ENCODE measurements around the gene DSG3.
"Not testable (repeated sequence)": the region's sequence is repeated elsewhere in the genome, so short reads cannot be mapped to it uniquely, and the experiment has no call there.

DSG3 gene

GRCh38 chr18:31490833-31491232 is 43.3 kb downstream of the DSG3 start:
- no peaks in the 10 kb centered on the region for H3K4me1 ChIP-seq
- in situ Hi-C loops (cut with MboI; ENCODE audit: low sequenced_read_pairs), result no loop called here
- no peaks in the 10 kb centered on the region for H3K36me3 ChIP-seq (replicated peaks)
- peaks cover 3% of the 10 kb centered on the region; the same call in 1 of the 2 replicates for H3K27me3 ChIP-seq (ENCODE audit: low read depth)
- no peak overlapping the region for H3K4me3 ChIP-seq
- DNase-seq (ENCODE audit: low spot score in 2 of 2), result no peak
- no peaks in the 10 kb centered on the region for H3K9me3 ChIP-seq

- Histone ChIP-seq H3K27me3 (ENCODE audit: low read depth) (peaks cover 3% of the 10 kb centered on the region; the same call in 1 of the 2 replicates), H3K36me3 (replicated peaks) (no peaks in the 10 kb centered on the region), H3K4me3 (no peak overlapping the region), H3K4me1 (no peaks in the 10 kb centered on the region), H3K9me3 (no peaks in the 10 kb centered on the region)
- in situ Hi-C loops (cut with MboI; ENCODE audit: low sequenced_read_pairs), result no loop called here
- DNase-seq (ENCODE audit: low spot score in 2 of 2), result no peak
Measured at GRCh38 chr18:31491586-31491985, 44.0 kb downstream of the DSG3 start.

GRCh38 chr18:31492671-31493070 is 45.1 kb downstream of the DSG3 start:
- in situ Hi-C loops (cut with MboI; ENCODE audit: low sequenced_read_pairs), result no loop called here
- Histone ChIP-seq H3K4me3 (no peak overlapping the region), H3K4me1 (no peaks in the 10 kb centered on the region), H3K9me3 (no peaks in the 10 kb centered on the region), H3K36me3 (replicated peaks) (no peaks in the 10 kb centered on the region), H3K27me3 (ENCODE audit: low read depth) (peaks cover 3% of the 10 kb centered on the region; the same call in 1 of the 2 replicates)
- DNase-seq (ENCODE audit: low spot score in 2 of 2), result no peak

GRCh38 chr18:31493171-31493570 is 45.6 kb downstream of the DSG3 start:
- Histone ChIP-seq H3K36me3 (replicated peaks) (no peaks in the 10 kb centered on the region), H3K27me3 (ENCODE audit: low read depth) (peaks cover 3% of the 10 kb centered on the region; the same call in 1 of the 2 replicates), H3K4me3 (no peak overlapping the region), H3K9me3 (no peaks in the 10 kb centered on the region), H3K4me1 (no peaks in the 10 kb centered on the region)
- no peak for DNase-seq (ENCODE audit: low spot score in 2 of 2)
- in situ Hi-C loops (cut with MboI; ENCODE audit: low sequenced_read_pairs), result no loop called here

- Histone ChIP-seq H3K4me3 (no peak overlapping the region), H3K9me3 (no peaks in the 10 kb centered on the region), H3K27me3 (ENCODE audit: low read depth) (peaks cover 3% of the 10 kb centered on the region; the same call in 1 of the 2 replicates), H3K36me3 (replicated peaks) (no peaks in the 10 kb centered on the region), H3K4me1 (no peaks in the 10 kb centered on the region; the same call in 1 of the 2 replicates)
- no peak for DNase-seq (ENCODE audit: low spot score in 2 of 2)
- in situ Hi-C loops (cut with MboI; ENCODE audit: low sequenced_read_pairs), result no loop called here
Measured at GRCh38 chr18:31493941-31494340, 46.4 kb downstream of the DSG3 start.

- H3K9me3 ChIP-seq; H3K36me3 ChIP-seq (replicated peaks); DNase-seq (ENCODE audit: low spot score in 2 of 2); H3K27me3 ChIP-seq (ENCODE audit: low read depth); H3K4me1 ChIP-seq; in situ Hi-C loops (cut with MboI; ENCODE audit: low sequenced_read_pairs); H3K4me3 ChIP-seq: not testable (repeated sequence)
Measured at GRCh38 chr18:31494705-31495244, 47.2 kb downstream of the DSG3 start.

- Histone ChIP-seq H3K36me3 (replicated peaks) (0 out of 2 replicates have a peak, but pooled peaks cover 4% of the 10 kb centered on the region), H3K27me3 (ENCODE audit: low read depth) (no peaks in the 10 kb centered on the region), H3K4me1 (peaks cover 9% of the 10 kb centered on the region; the same call in 1 of the 2 replicates), H3K9me3 (no peaks in the 10 kb centered on the region), H3K4me3 (peak overlapping the region; percentile 71)
- DNase-seq (ENCODE audit: low spot score in 2 of 2), result no peak
- in situ Hi-C loops (cut with MboI; ENCODE audit: low sequenced_read_pairs), result no loop called here
Measured at GRCh38 chr18:31497404-31497835, 49.9 kb downstream of the DSG3 start.

GRCh38 chr18:31497836-31498573 is 50.5 kb downstream of the DSG3 start, which contains the start of gene DSG2:
Gene DSG2, plus strand, starts transcription at chr18:31498177. Its CDS starts 75 bp downstream, at chr18:31498252.
- Histone ChIP-seq H3K4me1 (peaks cover 9% of the 10 kb centered on the region; the same call in 1 of the 2 replicates), H3K27me3 (ENCODE audit: low read depth) (no peaks in the 10 kb centered on the region), H3K9me3 (no peaks in the 10 kb centered on the region), H3K36me3 (replicated peaks) (0 out of 2 replicates have a peak, but pooled peaks cover 4% of the 10 kb centered on the region), H3K4me3 (peak within 1 kb of the TSS; percentile 71)
- peak; percentile 19 to 82 for DNase-seq (ENCODE audit: low spot score in 2 of 2)
- in situ Hi-C loops (cut with MboI; ENCODE audit: low sequenced_read_pairs), result no loop called here

GRCh38 chr18:31498574-31499524 is 51.3 kb downstream of the DSG3 start:
- H3K27me3 ChIP-seq (ENCODE audit: low read depth), result no peaks in the 10 kb centered on the region
- H3K4me1 ChIP-seq, result peaks cover 9% of the 10 kb centered on the region; the same call in 1 of the 2 replicates
- in situ Hi-C loops (cut with MboI; ENCODE audit: low sequenced_read_pairs), result no loop called here
- peak overlapping the region; percentile 71 for H3K4me3 ChIP-seq
- no peaks in the 10 kb centered on the region for H3K9me3 ChIP-seq
- H3K36me3 ChIP-seq (replicated peaks), result 0 out of 2 replicates have a peak, but pooled peaks cover 4% of the 10 kb centered on the region
- DNase-seq (ENCODE audit: low spot score in 2 of 2), result peak; percentile 24 to 50

GRCh38 chr18:31500051-31500688 is 52.6 kb downstream of the DSG3 start:
- Histone ChIP-seq H3K4me1 (peaks cover 9% of the 10 kb centered on the region; the same call in 1 of the 2 replicates), H3K27me3 (ENCODE audit: low read depth) (no peaks in the 10 kb centered on the region), H3K36me3 (replicated peaks) (0 out of 2 replicates have a peak, but pooled peaks cover 4% of the 10 kb centered on the region), H3K9me3 (no peaks in the 10 kb centered on the region), H3K4me3 (no peak overlapping the region)
- DNase-seq (ENCODE audit: low spot score in 2 of 2), result no peak
- in situ Hi-C loops (cut with MboI; ENCODE audit: low sequenced_read_pairs), result no loop called here

GRCh38 chr18:31503011-31503410 is 55.5 kb downstream of the DSG3 start:
- Histone ChIP-seq H3K4me1 (peaks cover 9% of the 10 kb centered on the region; the same call in 1 of the 2 replicates), H3K9me3 (peaks cover 2% of the 10 kb centered on the region; the same call in 1 of the 2 replicates), H3K36me3 (replicated peaks) (0 out of 2 replicates have a peak, but pooled peaks cover 4% of the 10 kb centered on the region), H3K4me3 (no peak overlapping the region), H3K27me3 (ENCODE audit: low read depth) (no peaks in the 10 kb centered on the region)
- in situ Hi-C loops (cut with MboI; ENCODE audit: low sequenced_read_pairs), result no loop called here
- DNase-seq (ENCODE audit: low spot score in 2 of 2), result no peak

- Histone ChIP-seq H3K27me3 (ENCODE audit: low read depth) (no peaks in the 10 kb centered on the region), H3K4me1 (peaks cover 5% of the 10 kb centered on the region; the same call in 1 of the 2 replicates), H3K9me3 (peaks cover 2% of the 10 kb centered on the region; the same call in 1 of the 2 replicates), H3K4me3 (no peak overlapping the region), H3K36me3 (replicated peaks) (0 out of 2 replicates have a peak, but pooled peaks cover 4% of the 10 kb centered on the region)
- DNase-seq (ENCODE audit: low spot score in 2 of 2), result no peak
- in situ Hi-C loops (cut with MboI; ENCODE audit: low sequenced_read_pairs), result no loop called here
Measured at GRCh38 chr18:31504455-31505147, 57.1 kb downstream of the DSG3 start.
